Omental fat pad (tissue), 4 donors: Measurements from ENCODE around the gene CFAP100. TPM values are rescaled to one million over a fixed set of nuclear protein-coding genes. Genes with fewer than 3 reads are reported as not detected.

Experiments used
- ATAC-seq: fragments of 150-250 bp; one replicate; pipeline ENCODE4 v1.9.1; 2016; ENCODE audit warnings: mild to moderate bottlenecking, moderate library complexity; ENCODE audit not compliant: low FRiP score
- DNase-seq: peaks from one replicate; pipeline ENCODE4 v3.0.0-alpha.2; 2019; ENCODE audit warnings: low spot score
- total RNA-seq, 4 donors: library from RNA; depleted of rRNA; stranded (reverse); fragments of >200 nt; gene quantifications; one replicate each; pipeline ENCODE4 v1.1.0, GENCODE V29; 2016
- TF ChIP-seq, protein P1 (sequence below), 3 donors: fragments of 450-650 bp; IDR thresholded peaks; one replicate each; pipeline ENCODE4 v1.5.1; 2016 to 2017; ENCODE audit warnings: antibody characterized with exemption in 3 of 3, mild to moderate bottlenecking in 3 of 3, moderate library complexity in 2 of 3

The CFAP100 gene
- total RNA-seq, 4 donors from 2014 or later = not detected

DNA sequence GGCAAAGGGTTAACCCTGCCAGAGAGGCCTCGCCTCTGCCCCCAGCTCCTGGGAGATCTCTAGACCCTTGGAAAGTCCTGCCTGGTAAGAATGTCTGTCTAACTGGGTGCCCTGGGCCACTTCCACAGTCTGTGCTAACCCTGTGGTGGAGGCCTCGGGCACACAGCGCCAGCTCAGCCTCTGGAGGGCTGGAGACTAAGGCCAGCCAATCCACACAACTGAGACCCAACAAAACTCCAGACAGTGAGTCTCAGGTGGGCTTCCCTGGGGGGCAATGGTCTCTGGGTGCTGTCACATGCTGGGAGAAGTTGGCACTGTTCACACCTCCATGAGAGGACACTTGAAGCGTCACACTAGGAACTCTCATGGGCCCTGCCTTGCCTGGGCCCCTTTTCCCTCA, 61.5 kb downstream of the CFAP100 start:
- TF ChIP-seq, protein P1, sequence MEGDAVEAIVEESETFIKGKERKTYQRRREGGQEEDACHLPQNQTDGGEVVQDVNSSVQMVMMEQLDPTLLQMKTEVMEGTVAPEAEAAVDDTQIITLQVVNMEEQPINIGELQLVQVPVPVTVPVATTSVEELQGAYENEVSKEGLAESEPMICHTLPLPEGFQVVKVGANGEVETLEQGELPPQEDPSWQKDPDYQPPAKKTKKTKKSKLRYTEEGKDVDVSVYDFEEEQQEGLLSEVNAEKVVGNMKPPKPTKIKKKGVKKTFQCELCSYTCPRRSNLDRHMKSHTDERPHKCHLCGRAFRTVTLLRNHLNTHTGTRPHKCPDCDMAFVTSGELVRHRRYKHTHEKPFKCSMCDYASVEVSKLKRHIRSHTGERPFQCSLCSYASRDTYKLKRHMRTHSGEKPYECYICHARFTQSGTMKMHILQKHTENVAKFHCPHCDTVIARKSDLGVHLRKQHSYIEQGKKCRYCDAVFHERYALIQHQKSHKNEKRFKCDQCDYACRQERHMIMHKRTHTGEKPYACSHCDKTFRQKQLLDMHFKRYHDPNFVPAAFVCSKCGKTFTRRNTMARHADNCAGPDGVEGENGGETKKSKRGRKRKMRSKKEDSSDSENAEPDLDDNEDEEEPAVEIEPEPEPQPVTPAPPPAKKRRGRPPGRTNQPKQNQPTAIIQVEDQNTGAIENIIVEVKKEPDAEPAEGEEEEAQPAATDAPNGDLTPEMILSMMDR (IDR thresholded peaks at IDR 0.05) = no peak
- DNase-seq (no peak), ATAC-seq (no peak)

DNA sequence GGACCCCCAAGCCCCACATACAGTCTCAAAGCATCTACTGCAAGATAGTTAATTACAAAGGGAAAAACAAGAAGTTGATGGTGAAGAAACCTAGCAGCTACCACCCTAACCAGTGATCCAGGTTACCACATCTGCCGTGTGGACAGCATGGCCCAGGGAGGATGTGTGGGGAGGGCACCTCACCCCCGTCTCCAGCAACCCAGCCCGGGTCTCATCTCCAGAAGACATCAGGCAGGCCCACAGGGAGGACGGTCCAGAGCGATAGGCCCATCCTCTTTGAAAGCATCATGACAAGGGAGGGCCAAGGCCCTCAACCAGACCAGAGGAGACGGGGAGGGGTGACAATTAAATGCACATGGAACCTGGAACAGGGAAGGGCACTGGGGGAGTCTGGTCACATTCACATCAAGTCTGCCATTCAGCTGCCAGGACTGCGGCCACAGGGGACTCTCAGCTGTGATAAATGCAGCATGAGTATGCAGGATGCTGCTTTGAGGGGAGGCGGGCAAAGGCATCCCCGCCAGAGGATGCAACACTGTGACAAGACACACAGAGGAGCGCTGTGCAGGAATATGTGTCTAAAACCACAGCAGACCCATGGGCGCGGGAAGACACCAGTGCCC, 62.2 kb downstream of the CFAP100 start:
- TF ChIP-seq, protein P1 (IDR thresholded peaks at IDR 0.05) = no peak
- ATAC-seq = no peak
- no peak for DNase-seq

DNA sequence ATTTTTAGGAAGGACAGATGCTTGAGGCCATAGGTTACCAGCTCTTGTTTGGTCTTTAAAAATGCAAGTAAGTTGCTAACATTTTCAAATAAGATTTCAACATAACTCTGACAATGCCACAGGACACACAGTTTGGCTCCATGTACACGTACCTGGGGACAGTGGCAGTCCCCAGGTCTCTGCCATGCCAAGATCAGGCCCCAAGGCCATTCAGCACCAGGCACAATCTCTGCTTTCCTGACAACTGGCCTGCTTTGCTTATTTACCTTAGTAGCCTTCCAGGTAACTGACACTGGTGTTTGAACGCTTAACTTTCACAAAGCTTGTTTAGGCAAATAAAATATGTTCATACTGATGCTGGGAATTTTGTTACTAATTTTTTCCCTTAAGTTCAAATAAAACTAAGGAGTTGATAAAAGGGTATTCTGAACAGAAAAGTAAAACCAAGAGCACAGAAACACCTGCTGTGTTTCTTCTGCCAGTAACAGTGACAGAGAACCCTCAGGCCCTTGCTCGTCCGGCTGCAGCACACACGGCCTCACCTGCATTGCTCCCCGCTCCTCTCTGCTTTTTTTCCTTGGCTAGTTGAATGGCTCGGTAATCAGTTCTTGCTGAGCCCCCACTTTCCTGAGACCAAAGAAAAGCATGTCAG, 64.5 kb downstream of the CFAP100 start:
- ATAC-seq (no peak), DNase-seq (no peak)
- TF ChIP-seq, protein P1 (IDR thresholded peaks at IDR 0.05) = no peak

DNA sequence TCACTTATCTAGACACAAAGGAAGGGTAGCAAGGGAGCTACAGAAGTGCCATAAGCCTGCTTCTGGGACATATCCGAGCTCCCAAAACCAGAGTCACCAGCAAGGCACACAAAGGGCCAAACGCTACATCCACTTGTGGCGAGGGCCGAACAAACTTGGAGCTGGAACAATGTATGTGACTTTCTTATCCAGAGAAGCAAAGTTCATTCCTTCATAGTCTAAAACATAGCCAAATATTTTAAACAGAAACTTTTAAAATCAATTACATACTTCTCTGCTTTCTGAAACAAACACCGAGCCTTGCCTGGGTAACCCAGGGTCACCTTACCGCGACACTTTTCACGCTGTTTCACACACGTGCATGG, 65.0 kb downstream of the CFAP100 start:
- TF ChIP-seq, protein P1 (IDR thresholded peaks at IDR 0.05) = no peak
- DNase-seq (no peak), ATAC-seq (no peak)

DNA sequence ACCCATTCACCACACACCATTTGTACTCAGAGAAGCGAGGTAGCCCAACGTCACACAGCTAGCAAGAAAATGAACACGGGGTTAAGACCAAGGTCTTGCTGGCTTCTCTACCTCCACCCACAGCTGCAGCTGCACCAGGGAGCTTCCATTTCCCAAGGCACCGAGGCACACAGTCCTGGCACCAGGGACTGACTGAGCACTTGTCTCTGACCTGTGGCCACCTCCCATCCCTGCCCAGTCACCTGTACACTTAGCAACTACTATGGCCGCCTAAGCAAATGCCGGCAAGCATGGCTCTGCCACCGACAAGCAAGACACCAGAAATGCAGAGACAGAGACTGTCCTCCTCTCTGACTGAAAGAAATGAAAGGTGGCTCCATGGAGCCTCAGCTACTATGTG, 65.7 kb downstream of the CFAP100 start:
- ATAC-seq (no peak), DNase-seq (no peak)
- TF ChIP-seq, protein P1 (IDR thresholded peaks at IDR 0.05) = no peak

DNA sequence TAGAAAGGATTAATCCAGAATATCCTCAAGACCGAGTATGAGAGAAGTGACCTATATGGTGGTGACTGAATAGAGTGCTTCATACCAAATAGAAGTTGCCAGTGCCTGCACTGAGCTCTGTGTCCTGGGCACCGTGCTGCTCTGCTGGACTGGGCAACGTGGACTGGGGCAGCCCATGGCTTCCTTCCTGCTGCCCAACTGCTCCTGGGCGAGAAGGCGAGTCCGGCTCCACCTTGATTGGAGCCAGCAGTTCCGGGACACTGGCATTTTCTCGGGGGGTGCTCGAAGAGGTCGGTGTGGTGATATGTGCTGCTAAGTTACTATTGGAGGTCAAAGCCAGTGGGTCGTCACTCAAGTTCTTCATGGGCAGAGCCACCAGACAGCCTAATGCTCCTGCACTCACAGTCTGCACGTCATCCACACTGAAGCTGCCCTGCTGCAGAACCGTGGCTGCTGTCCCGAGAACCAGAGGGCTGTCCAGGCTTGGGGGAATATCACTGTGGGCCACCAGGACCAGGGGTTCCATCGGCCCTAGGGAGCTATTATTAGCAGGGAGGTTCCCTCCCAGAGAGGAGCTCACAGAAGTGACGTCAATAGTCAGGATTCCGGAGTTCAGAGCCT, 66.9 kb downstream of the CFAP100 start:
- DNase-seq (no peak), ATAC-seq (no peak)
- TF ChIP-seq, protein P1 (IDR thresholded peaks at IDR 0.05) = no peak

DNA sequence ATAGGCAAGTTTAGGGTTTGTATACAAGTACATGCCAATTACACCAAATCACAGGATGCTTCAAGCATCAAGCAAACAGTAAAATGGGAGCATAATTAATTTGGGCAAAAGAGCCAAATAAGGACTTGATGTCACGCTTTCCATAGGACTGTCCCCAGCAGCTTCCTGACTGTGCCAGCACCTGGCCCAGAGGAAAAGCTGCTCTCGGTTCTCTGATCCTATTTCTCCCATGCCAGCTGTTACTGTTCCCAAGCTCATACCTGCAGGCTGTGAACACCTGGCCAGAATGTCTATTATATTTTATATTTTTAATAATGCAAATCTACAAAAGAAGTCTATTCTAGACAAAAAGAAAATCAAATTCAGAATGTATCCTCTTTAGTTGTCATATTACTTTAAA, 68.8 kb downstream of the CFAP100 start:
- DNase-seq (no peak), ATAC-seq (no peak)
- TF ChIP-seq, protein P1 (IDR thresholded peaks at IDR 0.05) = no peak
